ENCODE results near the gene PTPN7. TPM values are rescaled to one million over a fixed set of nuclear protein-coding genes. Genes with fewer than 3 reads are reported as not detected.

PTPN7 gene
- total RNA-seq, 1 donor from 2014 or later: not detected

GRCh38 chr1:202203238-202204039 is 43.0 kb upstream of the PTPN7 start:
- H3K4me3 Mint-ChIP-seq (ENCODE audit: unreplicated experiment): no peak overlapping the region
- no peak for TF ChIP-seq CTCF (IDR thresholded peaks at IDR 0.05)

GRCh38 chr1:202202500-202203168 is 42.2 kb upstream of the PTPN7 start:
- peaks cover 20% of the 10 kb centered on the region for H3K4me1 Mint-ChIP-seq (ENCODE audit: unreplicated experiment)
- no peaks in the 10 kb centered on the region for H3K27me3 Mint-ChIP-seq (ENCODE audit: unreplicated experiment)
- H3K27ac Mint-ChIP-seq (ENCODE audit: unreplicated experiment): no peak overlapping the region
- H3K9me3 Mint-ChIP-seq (ENCODE audit: unreplicated experiment): no peaks in the 10 kb centered on the region
- H3K4me3 Mint-ChIP-seq (ENCODE audit: unreplicated experiment): no peak overlapping the region
- no peak for TF ChIP-seq CTCF (IDR thresholded peaks at IDR 0.05)
- no peak for DNase-seq (ENCODE audit: extremely low spot score, unreplicated experiment)
- no peaks in the 10 kb centered on the region for H3K36me3 Mint-ChIP-seq (ENCODE audit: unreplicated experiment)

More at GRCh38 chr1:202203238-202204039, 43.0 kb upstream of the PTPN7 start:
- no peaks in the 10 kb centered on the region for H3K27me3 Mint-ChIP-seq (ENCODE audit: unreplicated experiment)
- peaks cover 28% of the 10 kb centered on the region for H3K4me1 Mint-ChIP-seq (ENCODE audit: unreplicated experiment)
- DNase-seq (ENCODE audit: extremely low spot score, unreplicated experiment): no peak
- H3K27ac Mint-ChIP-seq (ENCODE audit: unreplicated experiment): no peak overlapping the region
- no peaks in the 10 kb centered on the region for H3K36me3 Mint-ChIP-seq (ENCODE audit: unreplicated experiment)
- H3K9me3 Mint-ChIP-seq (ENCODE audit: unreplicated experiment): no peaks in the 10 kb centered on the region

GRCh38 chr1:202201971-202202370 is 41.6 kb upstream of the PTPN7 start:
- Mint-ChIP-seq H3K36me3 (ENCODE audit: unreplicated experiment) (no peaks in the 10 kb centered on the region), H3K4me1 (ENCODE audit: unreplicated experiment) (peaks cover 13% of the 10 kb centered on the region), H3K27ac (ENCODE audit: unreplicated experiment) (no peak overlapping the region), H3K27me3 (ENCODE audit: unreplicated experiment) (peaks cover 4% of the 10 kb centered on the region), H3K9me3 (ENCODE audit: unreplicated experiment) (no peaks in the 10 kb centered on the region), H3K4me3 (ENCODE audit: unreplicated experiment) (no peak overlapping the region)
- no peak for DNase-seq (ENCODE audit: extremely low spot score, unreplicated experiment)
- no peak for TF ChIP-seq CTCF (IDR thresholded peaks at IDR 0.05)

- peaks cover 13% of the 10 kb centered on the region for H3K4me1 Mint-ChIP-seq (ENCODE audit: unreplicated experiment)
- no peak overlapping the region for H3K4me3 Mint-ChIP-seq (ENCODE audit: unreplicated experiment)
- DNase-seq (ENCODE audit: extremely low spot score, unreplicated experiment): no peak
- H3K9me3 Mint-ChIP-seq (ENCODE audit: unreplicated experiment): no peaks in the 10 kb centered on the region
- TF ChIP-seq CTCF (IDR thresholded peaks at IDR 0.05): no peak
- H3K27ac Mint-ChIP-seq (ENCODE audit: unreplicated experiment): no peak overlapping the region
- H3K27me3 Mint-ChIP-seq (ENCODE audit: unreplicated experiment): peaks cover 8% of the 10 kb centered on the region
- no peaks in the 10 kb centered on the region for H3K36me3 Mint-ChIP-seq (ENCODE audit: unreplicated experiment)
Measured at GRCh38 chr1:202201266-202201665, 40.9 kb upstream of the PTPN7 start.

GRCh38 chr1:202200669-202201068 is 40.3 kb upstream of the PTPN7 start:
- H3K9me3 Mint-ChIP-seq (ENCODE audit: unreplicated experiment): no peaks in the 10 kb centered on the region
- peaks cover 13% of the 10 kb centered on the region for H3K4me1 Mint-ChIP-seq (ENCODE audit: unreplicated experiment)
- no peak overlapping the region for H3K27ac Mint-ChIP-seq (ENCODE audit: unreplicated experiment)
- H3K27me3 Mint-ChIP-seq (ENCODE audit: unreplicated experiment): peaks cover 13% of the 10 kb centered on the region
- DNase-seq (ENCODE audit: extremely low spot score, unreplicated experiment): no peak
- H3K4me3 Mint-ChIP-seq (ENCODE audit: unreplicated experiment): no peak overlapping the region
- H3K36me3 Mint-ChIP-seq (ENCODE audit: unreplicated experiment): no peaks in the 10 kb centered on the region
- no peak for TF ChIP-seq CTCF (IDR thresholded peaks at IDR 0.05)
